Neural progenitor cell (in vitro differentiated cells): Measurements from ENCODE around the gene HYAL3.

Experiments
- EZH2 ChIP-seq: fragments of 200-600 bp; sonication (generic); IDR thresholded peaks from 2 replicates; pipeline ENCODE4 v1.6.1; 2017; ENCODE audit warnings: antibody characterized with exemption, mild to moderate bottlenecking, moderate library complexity
- EZH2phosphoT487 ChIP-seq: fragments of 200-600 bp; sonication (generic); IDR thresholded peaks from 2 replicates; pipeline ENCODE4 v1.6.1; 2017; ENCODE audit warnings: antibody characterized with exemption
- TF ChIP-seq, protein P1 (sequence below): fragments of 200-600 bp; sonication (generic); IDR thresholded peaks from 2 replicates; pipeline ENCODE4 v1.5.1; 2017; ENCODE audit warnings: antibody characterized with exemption, mild to moderate bottlenecking

DNA sequence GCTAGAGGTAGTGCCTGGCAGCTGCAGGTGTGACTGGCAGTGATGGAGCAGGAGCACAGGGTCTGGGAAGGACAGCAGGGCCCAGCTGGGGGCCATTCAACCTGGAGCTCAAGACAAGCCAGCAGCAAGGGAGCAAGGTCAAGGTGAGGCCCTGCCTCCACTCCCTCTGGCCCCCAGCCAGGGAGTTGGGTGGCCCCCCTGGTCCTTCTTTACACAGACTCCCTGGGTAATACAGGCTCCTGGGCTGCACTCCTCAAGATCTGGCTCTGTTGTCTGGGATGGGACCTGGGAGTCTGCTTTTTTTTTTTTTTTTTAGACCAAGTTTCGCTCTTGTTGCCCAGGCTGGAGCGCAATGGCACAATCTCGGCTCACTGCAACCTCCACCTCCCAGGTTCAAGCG lies 48.7 kb downstream of the HYAL3 start:
- TF ChIP-seq, protein P1, sequence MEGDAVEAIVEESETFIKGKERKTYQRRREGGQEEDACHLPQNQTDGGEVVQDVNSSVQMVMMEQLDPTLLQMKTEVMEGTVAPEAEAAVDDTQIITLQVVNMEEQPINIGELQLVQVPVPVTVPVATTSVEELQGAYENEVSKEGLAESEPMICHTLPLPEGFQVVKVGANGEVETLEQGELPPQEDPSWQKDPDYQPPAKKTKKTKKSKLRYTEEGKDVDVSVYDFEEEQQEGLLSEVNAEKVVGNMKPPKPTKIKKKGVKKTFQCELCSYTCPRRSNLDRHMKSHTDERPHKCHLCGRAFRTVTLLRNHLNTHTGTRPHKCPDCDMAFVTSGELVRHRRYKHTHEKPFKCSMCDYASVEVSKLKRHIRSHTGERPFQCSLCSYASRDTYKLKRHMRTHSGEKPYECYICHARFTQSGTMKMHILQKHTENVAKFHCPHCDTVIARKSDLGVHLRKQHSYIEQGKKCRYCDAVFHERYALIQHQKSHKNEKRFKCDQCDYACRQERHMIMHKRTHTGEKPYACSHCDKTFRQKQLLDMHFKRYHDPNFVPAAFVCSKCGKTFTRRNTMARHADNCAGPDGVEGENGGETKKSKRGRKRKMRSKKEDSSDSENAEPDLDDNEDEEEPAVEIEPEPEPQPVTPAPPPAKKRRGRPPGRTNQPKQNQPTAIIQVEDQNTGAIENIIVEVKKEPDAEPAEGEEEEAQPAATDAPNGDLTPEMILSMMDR = no peak
- no peak for TF ChIP-seq EZH2phosphoT487
- TF ChIP-seq EZH2 = no peak
